GM12878 (cell line): ENCODE data around the gene MMP24.

ENCODE experiments used
- POLR2A ChIP-seq: IDR thresholded peaks from 2 replicates; pipeline ENCODE4 v1.6.1; 2011; ENCODE audit warnings: low read depth, mild to moderate bottlenecking, low read length
- RB1 ChIP-seq: fragments of 450-650 bp; formaldehyde crosslinking; IDR thresholded peaks from 2 replicates; pipeline ENCODE4 v1.6.1; 2017; ENCODE audit warnings: mild to moderate bottlenecking, borderline replicate concordance
- TF ChIP-seq, protein P1 (sequence below), 3 experiments: IDR thresholded peaks in 2 of 3; conservative IDR thresholded peaks in 1 of 3; 2 replicates each; pipeline ENCODE4 v1.5.1; 2011; ENCODE audit warnings: low read depth in 3 of 3, low read length in 3 of 3, mild to moderate bottlenecking in 3 of 3, control low read depth in 2 of 3, moderate library complexity in 2 of 3, inconsistent platforms in 1 of 3, mixed read lengths in 1 of 3; ENCODE audit not compliant: control insufficient read depth in 2 of 3, insufficient read depth in 1 of 3; ENCODE audit errors: extremely low read depth in 1 of 3
- TF ChIP-seq, protein P2 (sequence below): IDR thresholded peaks from 2 replicates; pipeline ENCODE4 v1.6.1; 2011; ENCODE audit warnings: mild to moderate bottlenecking, low read depth, low read length, moderate library complexity; ENCODE audit not compliant: insufficient replicate concordance

DNA sequence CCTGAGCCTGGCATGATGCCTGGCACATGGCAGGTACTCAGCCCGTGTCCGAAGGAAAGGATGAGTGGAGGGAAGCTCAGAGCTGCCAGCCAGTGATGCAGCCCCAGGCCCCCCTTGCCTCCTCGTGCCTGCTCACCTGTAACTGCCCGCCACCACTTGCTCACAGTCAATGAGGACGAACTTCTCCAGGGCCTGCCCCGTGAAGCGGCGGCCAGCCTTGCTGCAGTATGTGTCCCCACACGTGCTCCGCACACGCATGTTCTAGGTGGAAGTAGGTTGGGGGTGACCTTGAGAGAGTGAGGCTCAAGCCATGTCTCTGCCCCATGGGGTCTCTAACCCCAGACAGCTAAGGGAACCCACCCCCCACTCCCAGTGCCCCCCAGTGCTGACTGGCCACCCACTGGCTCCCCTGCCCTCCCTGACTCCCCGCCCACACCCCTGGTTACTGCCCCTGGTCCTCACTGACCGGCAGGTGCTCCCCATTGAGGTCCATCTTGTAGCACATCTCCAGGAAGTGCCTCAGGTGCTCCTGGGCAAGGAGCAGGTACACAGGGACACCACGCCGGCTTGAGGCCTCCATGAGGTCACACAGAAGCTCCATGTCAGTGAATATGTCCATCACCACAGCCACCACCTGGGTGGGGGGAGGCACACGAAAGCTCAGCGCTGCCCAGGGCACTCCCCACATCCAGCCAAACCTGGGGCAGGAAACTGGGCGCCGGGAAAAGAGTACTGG, 62.0 kb downstream of the MMP24 start:
- TF ChIP-seq RB1 (no peak), POLR2A (no peak)
- TF ChIP-seq, protein P1, sequence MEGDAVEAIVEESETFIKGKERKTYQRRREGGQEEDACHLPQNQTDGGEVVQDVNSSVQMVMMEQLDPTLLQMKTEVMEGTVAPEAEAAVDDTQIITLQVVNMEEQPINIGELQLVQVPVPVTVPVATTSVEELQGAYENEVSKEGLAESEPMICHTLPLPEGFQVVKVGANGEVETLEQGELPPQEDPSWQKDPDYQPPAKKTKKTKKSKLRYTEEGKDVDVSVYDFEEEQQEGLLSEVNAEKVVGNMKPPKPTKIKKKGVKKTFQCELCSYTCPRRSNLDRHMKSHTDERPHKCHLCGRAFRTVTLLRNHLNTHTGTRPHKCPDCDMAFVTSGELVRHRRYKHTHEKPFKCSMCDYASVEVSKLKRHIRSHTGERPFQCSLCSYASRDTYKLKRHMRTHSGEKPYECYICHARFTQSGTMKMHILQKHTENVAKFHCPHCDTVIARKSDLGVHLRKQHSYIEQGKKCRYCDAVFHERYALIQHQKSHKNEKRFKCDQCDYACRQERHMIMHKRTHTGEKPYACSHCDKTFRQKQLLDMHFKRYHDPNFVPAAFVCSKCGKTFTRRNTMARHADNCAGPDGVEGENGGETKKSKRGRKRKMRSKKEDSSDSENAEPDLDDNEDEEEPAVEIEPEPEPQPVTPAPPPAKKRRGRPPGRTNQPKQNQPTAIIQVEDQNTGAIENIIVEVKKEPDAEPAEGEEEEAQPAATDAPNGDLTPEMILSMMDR (IDR thresholded peaks at IDR 0.05 in 2 of 3, conservative IDR thresholded peaks at IDR 0.05 in 1 of 3; ENCODE audit: control insufficient read depth in 2 of 3, extremely low read depth in 1 of 3, insufficient read depth in 1 of 3, low read depth in 3 of 3, low read length in 3 of 3) = no peak
- TF ChIP-seq, protein P2, sequence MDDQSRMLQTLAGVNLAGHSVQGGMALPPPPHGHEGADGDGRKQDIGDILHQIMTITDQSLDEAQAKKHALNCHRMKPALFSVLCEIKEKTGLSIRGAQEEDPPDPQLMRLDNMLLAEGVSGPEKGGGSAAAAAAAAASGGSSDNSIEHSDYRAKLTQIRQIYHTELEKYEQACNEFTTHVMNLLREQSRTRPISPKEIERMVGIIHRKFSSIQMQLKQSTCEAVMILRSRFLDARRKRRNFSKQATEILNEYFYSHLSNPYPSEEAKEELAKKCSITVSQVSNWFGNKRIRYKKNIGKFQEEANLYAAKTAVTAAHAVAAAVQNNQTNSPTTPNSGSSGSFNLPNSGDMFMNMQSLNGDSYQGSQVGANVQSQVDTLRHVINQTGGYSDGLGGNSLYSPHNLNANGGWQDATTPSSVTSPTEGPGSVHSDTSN = no peak
